PC-3 (cell line): ENCODE measurements around the gene YJU2. TPM values are rescaled to one million over a fixed set of nuclear protein-coding genes. Genes with fewer than 3 reads are reported as not detected.

Experiments used
- ATAC-seq: fragments of 200-7000 bp; cut with Tn5 transposase; 2 replicates; pipeline ENCODE4 v1.9.1; 2020; ENCODE audit warnings: mild to moderate bottlenecking, moderate library complexity
- Bru-seq: library from RNA; stranded (reverse); fragments of 400-500 nt; gene quantifications from one replicate; lab custom pipeline; 2021; lab: Mats Ljungman, UMichigan
- BruChase-seq, 2 experiments: library from RNA; stranded (reverse); fragments of 400-500 nt; gene quantifications; one replicate each; lab custom pipeline; 2021; lab: Mats Ljungman, UMichigan
- BruUV-seq: library from RNA; stranded (reverse); fragments of 400-500 nt; replicated peaks from 2 replicates; lab custom pipeline; 2021; lab: Mats Ljungman, UMichigan
- CTCF ChIA-PET: fragments of 300-600 bp; sonication (Branson Sonifier 250); formaldehyde crosslinking; loops from one replicate; lab custom pipeline; 2022; ENCODE audit warnings: antibody characterized with exemption; lab: Charles Lee
- POLR2A ChIA-PET: fragments of 300-600 bp; sonication (Branson Sonifier 250); formaldehyde crosslinking; loops from one replicate; lab custom pipeline; 2022; ENCODE audit warnings: antibody characterized with exemption; ENCODE audit not compliant: unreplicated experiment; lab: Charles Lee
- DNase-seq: peaks from one replicate; pipeline ENCODE4 v3.0.0-alpha.2; 2015
- H2AFZ ChIP-seq: fragments of 300-600 bp; sonication (generic); 2 replicates; pipeline ENCODE4 v1.6.0; 2016; ENCODE audit warnings: antibody characterized with exemption, low read length
- H3F3A ChIP-seq: fragments of 300-600 bp; sonication (generic); one replicate; pipeline ENCODE4 v1.6.0; 2017; ENCODE audit warnings: antibody characterized with exemption, low read length, control low read depth, mild to moderate bottlenecking; ENCODE audit not compliant: unreplicated experiment
- H3K27ac ChIP-seq: fragments of 300-600 bp; sonication (generic); 2 replicates; pipeline ENCODE4 v1.5.1; 2016; ENCODE audit warnings: mild to moderate bottlenecking, low read length
- H3K27me3 ChIP-seq: fragments of 300-600 bp; sonication (generic); 2 replicates; pipeline ENCODE4 v1.6.1; 2016; ENCODE audit warnings: low read length, mixed read lengths
- H3K36me3 ChIP-seq: fragments of 300-600 bp; sonication (generic); 2 replicates; pipeline ENCODE4 v1.6.1; 2016; ENCODE audit warnings: low read depth, mixed run types, low read length, mixed read lengths
- H3K4me1 ChIP-seq: fragments of 300-600 bp; sonication (generic); 2 replicates; pipeline ENCODE4 v1.5.1; 2016; ENCODE audit warnings: low read length; ENCODE audit not compliant: insufficient read depth
- H3K4me2 ChIP-seq: fragments of 300-600 bp; sonication (generic); 2 replicates; pipeline ENCODE4 v1.6.0; 2016; ENCODE audit warnings: low read length
- H3K4me3 ChIP-seq: fragments of 300-600 bp; sonication (generic); 2 replicates; pipeline ENCODE4 v1.5.1; 2016; ENCODE audit warnings: mild to moderate bottlenecking, low read length, mixed read lengths
- H3K79me2 ChIP-seq: fragments of 300-600 bp; sonication (generic); 2 replicates; pipeline ENCODE4 v1.6.1; 2017; ENCODE audit warnings: low read length, mixed read lengths
- H3K9ac ChIP-seq: fragments of 300-600 bp; sonication (generic); 2 replicates; pipeline ENCODE4 v1.6.0; 2016; ENCODE audit warnings: mild to moderate bottlenecking, low read length
- H3K9me2 ChIP-seq: fragments of 300-600 bp; sonication (generic); replicated peaks from 2 replicates; pipeline ENCODE4 v1.6.1; 2016; ENCODE audit warnings: mixed run types, low read length, mixed read lengths
- H3K9me3 ChIP-seq: fragments of 300-600 bp; sonication (generic); 2 replicates; pipeline ENCODE4 v1.6.1; 2016; ENCODE audit warnings: low read length, mixed read lengths
- H4K20me1 ChIP-seq: fragments of 300-600 bp; sonication (generic); 2 replicates; pipeline ENCODE4 v1.6.1; 2016; ENCODE audit warnings: low read length, mixed read lengths
- CTCF ChIP-seq: fragments of 300-600 bp; sonication (generic); conservative IDR thresholded peaks from 2 replicates; pipeline ENCODE4 v1.5.1; 2017; ENCODE audit warnings: antibody characterized with exemption, low read depth, mild to moderate bottlenecking, low read length
- EZH2 ChIP-seq: fragments of 300-600 bp; sonication (generic); IDR thresholded peaks from one replicate; pipeline ENCODE4 v1.6.1; 2017; ENCODE audit warnings: antibody characterized with exemption, mild to moderate bottlenecking, low read length; ENCODE audit not compliant: unreplicated experiment
- EZH2phosphoT487 ChIP-seq: fragments of 300-600 bp; sonication (generic); IDR thresholded peaks from 2 replicates; pipeline ENCODE4 v1.6.1; 2018; ENCODE audit warnings: mild to moderate bottlenecking, antibody characterized with exemption, low read length, borderline replicate concordance
- intact Hi-C: fragments of 100-400 bp; cut with micrococcal nuclease; formaldehyde crosslinking; loops from 2 replicates; pipeline ENCODE4 v1.9.0; 2023
- long read RNA-seq: library from polyadenylated mRNA; unstranded; transcript quantifications from one replicate; pipeline ENCODE4 v2.0.0, GENCODE V29; 2021; ENCODE audit not compliant: unreplicated experiment
- total RNA-seq: library from RNA; depleted of rRNA; stranded (reverse); fragments of >200 nt; gene quantifications from 2 replicates; pipeline ENCODE4 v1.2.3, GENCODE V29; 2014; rRNA removed

YJU2 gene
- total RNA-seq (33.1 and 45.6 TPM in 2 replicates), Bru-seq, nascent RNA (percentile 57 among the genes with signal in this experiment), BruChase-seq, experiment 1, labeled RNA remaining after a 6-hour chase (percentile 65 among the genes with signal in this experiment), BruChase-seq, experiment 2, labeled RNA remaining after a 2-hour chase (percentile 55 among the genes with signal in this experiment)
- long read RNA-seq, transcript YJU2-201 (8 exons, 1,434 nt): major isoform, 19 of 23 reads
- long read RNA-seq, partial matches to known transcripts: 1 of 23 reads
- long read RNA-seq, other reads (novel, unspliced or antisense): 3 of 23 reads

GRCh38 chr19:4246767-4247593 lies at the start of gene YJU2:
YJU2 (plus strand) TSS chr19:4247080; CDS start chr19:4247147, 67 bp downstream.
- Histone ChIP-seq H3K36me3 (peaks cover 3% of the 10 kb centered on the region; the same call in 1 of the 2 replicates), H3K9me3 (no peaks in the 10 kb centered on the region), H3K4me1 (no peaks in the 10 kb centered on the region), H2AFZ (peak within 1 kb of the TSS; percentile 94), H3K9ac (peak within 1 kb of the TSS; percentile 94), H3K79me2 (peaks cover 9% of the 10 kb centered on the region), H3K9me2 (no peaks in the 10 kb centered on the region), H3K27ac (peak within 1 kb of the TSS; percentile 84), H3K27me3 (no peaks in the 10 kb centered on the region), H3K4me2 (peak within 1 kb of the TSS; percentile 86), H3K4me3 (peak within 1 kb of the TSS; percentile 78), H4K20me1 (no peaks in the 10 kb centered on the region), H3F3A (no peaks in the 10 kb centered on the region)
- ATAC-seq (peak; percentile 97), DNase-seq (peak; percentile 98)
- ChIA-PET CTCF (interaction anchor here (0.7 to 1.0 kb wide), 2 partner anchors 95 to 105 kb away, joined by 3 to 4 read pairs; no protein-coding TSS in a partner anchor), POLR2A (interaction anchor here (1.2 kb wide), 1 partner anchor 96 kb away, joined by 3 read pairs; no protein-coding TSS in a partner anchor)
- no peak for TF ChIP-seq EZH2
- TF ChIP-seq CTCF: peak; percentile 68
- TF ChIP-seq EZH2phosphoT487: no peak
- intact Hi-C loops: loop anchor here (2.0 to 10.0 kb wide), 2 partner anchors 98 to 210 kb away; partner anchors contain the start of genes MPND and UBXN6
- BruUV-seq: TSS peak; percentile 92

- ChIA-PET CTCF (no interaction called here), POLR2A (no interaction called here)
- Histone ChIP-seq H3K4me1 (no peaks in the 10 kb centered on the region), H2AFZ (no peak overlapping the region), H3K9me3 (no peaks in the 10 kb centered on the region), H4K20me1 (no peaks in the 10 kb centered on the region), H3K27me3 (peaks cover 13% of the 10 kb centered on the region), H3K4me3 (no peak overlapping the region), H3F3A (no peaks in the 10 kb centered on the region), H3K9me2 (no peaks in the 10 kb centered on the region), H3K4me2 (no peak overlapping the region), H3K36me3 (no peaks in the 10 kb centered on the region), H3K9ac (no peak overlapping the region), H3K79me2 (no peaks in the 10 kb centered on the region), H3K27ac (no peak overlapping the region)
- no peak for DNase-seq
- intact Hi-C loops: no loop called here
- no peak for TF ChIP-seq EZH2
- TF ChIP-seq EZH2phosphoT487: no peak
- TF ChIP-seq CTCF: no peak
- BruUV-seq: no TSS peak
- no peak for ATAC-seq
These were observed 49.7 kb upstream of the YJU2 start for GRCh38 chr19:4197228-4197624.
